ENCODE results near the gene IPO8.
A peak's percentile ranks its signal among the peaks of the same experiment; 100 is the strongest.

Gene IPO8

GRCh38 chr12:30695199-30696102 lies at the start of gene IPO8:
TSS of gene IPO8 (minus strand) at chr12:30695869. CDS start at chr12:30695647, 222 bp downstream.
- peak; percentile 94 for DNase-seq

- no peak for DNase-seq
These were observed 48.7 kb upstream of the IPO8 start for GRCh38 chr12:30744321-30744720.

GRCh38 chr12:30740274-30740673 lies 44.6 kb upstream of the IPO8 start:
- DNase-seq, result no peak

- DNase-seq, result no peak
These were observed 43.4 kb upstream of the IPO8 start for GRCh38 chr12:30739020-30739419.

- no peak for DNase-seq
These were observed 37.4 kb upstream of the IPO8 start for GRCh38 chr12:30732954-30733637.

- no peak for DNase-seq
These were observed 34.3 kb upstream of the IPO8 start for GRCh38 chr12:30730011-30730410.

GRCh38 chr12:30729547-30729946 lies 33.9 kb upstream of the IPO8 start:
- DNase-seq, result no peak

- no peak for DNase-seq
These were observed 31.0 kb upstream of the IPO8 start for GRCh38 chr12:30726647-30727046.

- DNase-seq, result peak; percentile 89
These were observed 30.1 kb upstream of the IPO8 start for GRCh38 chr12:30725739-30726138.

- DNase-seq, result peak; percentile 87
These were observed 23.4 kb upstream of the IPO8 start for GRCh38 chr12:30719060-30719459.

GRCh38 chr12:30707613-30708342 lies 12.1 kb upstream of the IPO8 start:
- no peak for DNase-seq

- no peak for DNase-seq
These were observed 10.8 kb upstream of the IPO8 start for GRCh38 chr12:30706476-30706875.

GRCh38 chr12:30701056-30701455 lies 5.4 kb upstream of the IPO8 start:
- no peak for DNase-seq

GRCh38 chr12:30700216-30700900 lies 4.7 kb upstream of the IPO8 start:
- DNase-seq, result no peak

- no peak for DNase-seq
These were observed 2.7 kb upstream of the IPO8 start for GRCh38 chr12:30698346-30698745.

GRCh38 chr12:30696943-30697342 lies 1.3 kb upstream of the IPO8 start:
- DNase-seq, result no peak

- DNase-seq, result no peak
These were observed 817 bp upstream of the IPO8 start for GRCh38 chr12:30696486-30696885.

GRCh38 chr12:30696103-30696408 lies 387 bp upstream of the IPO8 start:
- no peak for DNase-seq

GRCh38 chr12:30694412-30695198 lies 1.1 kb downstream of the IPO8 start:
- peak; percentile 13 for DNase-seq

GRCh38 chr12:30692470-30692869 lies 3.2 kb downstream of the IPO8 start:
- no peak for DNase-seq

- peak; percentile 60 for DNase-seq
These were observed 4.4 kb downstream of the IPO8 start for GRCh38 chr12:30691122-30691879.

Measured in fibroblast of skin of right quadriceps (primary cell).